OCI-LY7 (cell line): Measurements from ENCODE around the gene FAM118A. TPM values are rescaled to one million over a fixed set of nuclear protein-coding genes. Genes with fewer than 3 reads are reported as not detected.

ENCODE experiments used
- BruUV-seq: library from RNA; stranded (reverse); fragments of 400-500 nt; replicated peaks from 2 replicates; lab custom pipeline; 2021; lab: Mats Ljungman, UMichigan
- CTCF ChIA-PET: fragments of 300-600 bp; sonication (Branson Sonifier 250); formaldehyde crosslinking; loops from one replicate; lab custom pipeline; 2022; ENCODE audit warnings: antibody characterized with exemption; ENCODE audit not compliant: unreplicated experiment; lab: Charles Lee
- POLR2A ChIA-PET: fragments of 300-600 bp; sonication (Branson Sonifier 250); formaldehyde crosslinking; loops from one replicate; lab custom pipeline; 2022; ENCODE audit warnings: antibody characterized with exemption; lab: Charles Lee
- DNase-seq: peaks from one replicate; pipeline ENCODE4 v3.0.0-alpha.2; 2015; ENCODE audit warnings: low spot score
- H2AFZ ChIP-seq: fragments of 200-600 bp; sonication (generic), shearing (Covaris generic); 2 replicates; pipeline ENCODE4 v1.6.1; 2014; ENCODE audit warnings: mild to moderate bottlenecking, antibody characterized with exemption, low read length, moderate library complexity
- H3K27ac ChIP-seq: fragments of 200-600 bp; sonication (generic); 2 replicates; pipeline ENCODE4 v1.5.1; 2014; ENCODE audit warnings: mixed run types, low read depth, mild to moderate bottlenecking, moderate library complexity, low read length, inconsistent platforms; ENCODE audit not compliant: poor library complexity, severe bottlenecking
- H3K36me3 ChIP-seq: fragments of 200-600 bp; sonication (generic); 2 replicates; pipeline ENCODE4 v1.6.1; 2014; ENCODE audit warnings: mild to moderate bottlenecking, antibody characterized with exemption, low read length, moderate library complexity, mixed read lengths; ENCODE audit not compliant: insufficient read depth
- H3K4me1 ChIP-seq: fragments of 200-600 bp; sonication (generic); 2 replicates; pipeline ENCODE4 v1.5.1; 2014; ENCODE audit warnings: mild to moderate bottlenecking, low read length; ENCODE audit not compliant: insufficient read depth, poor library complexity, severe bottlenecking
- H3K4me2 ChIP-seq: fragments of 200-600 bp; sonication (generic); 2 replicates; pipeline ENCODE4 v1.6.1; 2014; ENCODE audit warnings: mild to moderate bottlenecking, low read length
- H3K4me3 ChIP-seq: fragments of 200-600 bp; sonication (generic); 2 replicates; pipeline ENCODE4 v1.5.1; 2014; ENCODE audit warnings: mild to moderate bottlenecking, low read depth, low read length; ENCODE audit not compliant: poor library complexity, severe bottlenecking
- H3K79me2 ChIP-seq: fragments of 200-600 bp; sonication (generic); 2 replicates; pipeline ENCODE4 v1.6.1; 2016; ENCODE audit warnings: low read depth, mild to moderate bottlenecking, low read length, moderate library complexity, mixed read lengths; ENCODE audit not compliant: insufficient read depth
- H3K9me2 ChIP-seq: fragments of 200-600 bp; sonication (generic); 2 replicates; pipeline ENCODE4 v1.6.1; 2016; ENCODE audit warnings: mild to moderate bottlenecking, low read length, mixed read lengths; ENCODE audit not compliant: insufficient read depth
- H3K9me3 ChIP-seq: fragments of 200-600 bp; sonication (generic); 2 replicates; pipeline ENCODE4 v1.6.1; 2014; ENCODE audit warnings: mild to moderate bottlenecking, mixed run types, low read length, mixed read lengths
- H4K20me1 ChIP-seq: fragments of 200-600 bp; sonication (generic); 2 replicates; pipeline ENCODE4 v1.6.1; 2014; ENCODE audit warnings: mild to moderate bottlenecking, antibody characterized with exemption, low read length, moderate library complexity, mixed read lengths; ENCODE audit not compliant: insufficient read depth
- CTCF ChIP-seq: fragments of 200-600 bp; sonication (generic); conservative IDR thresholded peaks from 2 replicates; pipeline ENCODE4 v1.5.1; 2014; ENCODE audit warnings: mild to moderate bottlenecking, antibody characterized with exemption, low read length, moderate library complexity, mixed read lengths
- EZH2phosphoT487 ChIP-seq: fragments of 200-600 bp; sonication (generic); IDR thresholded peaks from 2 replicates; pipeline ENCODE4 v1.6.1; 2018; ENCODE audit warnings: low read depth, borderline replicate concordance, mild to moderate bottlenecking, mixed run types, antibody characterized with exemption, low read length, moderate library complexity, mixed read lengths
- intact Hi-C: fragments of 100-400 bp; cut with micrococcal nuclease; formaldehyde crosslinking; loops from one replicate; pipeline ENCODE4 v1.10.0; 2022; ENCODE audit not compliant: unreplicated experiment
- total RNA-seq, 2 experiments: library from RNA; depleted of rRNA in 1 of 2; stranded (reverse); fragments of >200 nt in 1 of 2; shearing (Covaris generic) in 1 of 2; gene quantifications; 2 replicates each; pipeline ENCODE4 v1.2.3, GENCODE V29; 2014 to 2022

FAM118A gene
- total RNA-seq, 2 experiments from 2014 or later = 27.6 to 41.5 TPM

- Histone ChIP-seq H2AFZ (no peak overlapping the region), H3K79me2 (peaks cover 39% of the 10 kb centered on the region; the same call in 1 of the 2 replicates), H3K27ac (no peak overlapping the region), H3K4me3 (no peak overlapping the region), H3K9me2 (no peaks in the 10 kb centered on the region), H4K20me1 (peaks cover 9% of the 10 kb centered on the region), H3K9me3 (no peaks in the 10 kb centered on the region), H3K36me3 (peaks cover 33% of the 10 kb centered on the region), H3K4me2 (no peak overlapping the region), H3K4me1 (peaks cover 20% of the 10 kb centered on the region)
- no TSS peak for BruUV-seq
- ChIA-PET CTCF (no interaction called here), POLR2A (no interaction called here)
- TF ChIP-seq EZH2phosphoT487 = no peak
- no peak for TF ChIP-seq CTCF
- intact Hi-C loops = no loop called here
- DNase-seq = no peak
These were observed 10.7 kb downstream of the FAM118A start for GRCh38 chr22:45320357-45320976.

DNA sequence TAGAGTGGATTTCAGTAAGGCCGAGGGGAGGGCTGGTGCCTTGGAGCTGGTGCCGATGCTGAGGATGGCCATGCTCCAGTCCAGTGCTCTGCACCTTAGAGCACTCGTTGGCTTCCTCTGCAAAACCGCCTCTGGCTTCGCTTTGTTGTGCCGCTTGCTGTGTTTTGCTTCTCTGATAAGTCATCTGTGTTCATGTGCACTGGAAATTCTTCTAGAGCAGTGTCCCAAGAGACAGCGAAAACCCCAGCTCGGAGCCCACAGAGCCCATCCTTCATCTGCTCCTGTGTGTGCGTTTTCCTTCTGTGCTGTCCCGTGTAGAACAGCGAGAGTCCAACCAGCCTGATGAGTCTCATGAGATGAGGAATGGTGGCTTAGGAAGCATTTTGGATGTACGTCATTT, 12.1 kb downstream of the FAM118A start:
- H2AFZ ChIP-seq = no peak overlapping the region
- peaks cover 9% of the 10 kb centered on the region for H4K20me1 ChIP-seq
- H3K9me3 ChIP-seq = no peaks in the 10 kb centered on the region
- ChIA-PET POLR2A (no interaction called here), CTCF (no interaction called here)
- peaks cover 42% of the 10 kb centered on the region for H3K36me3 ChIP-seq
- H3K4me3 ChIP-seq = no peak overlapping the region
- intact Hi-C loops = no loop called here
- H3K4me1 ChIP-seq = peaks cover 20% of the 10 kb centered on the region
- H3K9me2 ChIP-seq = no peaks in the 10 kb centered on the region
- H3K27ac ChIP-seq = no peak overlapping the region
- peaks cover 39% of the 10 kb centered on the region; the same call in 1 of the 2 replicates for H3K79me2 ChIP-seq
- no peak overlapping the region for H3K4me2 ChIP-seq
- TF ChIP-seq CTCF (no peak), EZH2phosphoT487 (no peak)
- BruUV-seq = no TSS peak
- no peak for DNase-seq

- ChIA-PET POLR2A (no interaction called here), CTCF (interaction anchor here (0.6 kb wide), 1 partner anchor 16 kb away, joined by 4 read pairs; no protein-coding TSS in a partner anchor)
- Histone ChIP-seq H3K9me2 (no peaks in the 10 kb centered on the region), H3K4me2 (no peak overlapping the region), H3K4me1 (peaks cover 15% of the 10 kb centered on the region), H4K20me1 (peaks cover 7% of the 10 kb centered on the region), H3K27ac (no peak overlapping the region), H3K36me3 (peaks cover 52% of the 10 kb centered on the region), H2AFZ (no peak overlapping the region), H3K9me3 (no peaks in the 10 kb centered on the region), H3K4me3 (no peak overlapping the region), H3K79me2 (peaks cover 35% of the 10 kb centered on the region; the same call in 1 of the 2 replicates)
- no peak for DNase-seq
- no TSS peak for BruUV-seq
- intact Hi-C loops = no loop called here
- TF ChIP-seq EZH2phosphoT487 (no peak), CTCF (no peak)
These were observed 13.3 kb downstream of the FAM118A start for GRCh38 chr22:45322873-45323525.
